Right lobe of liver (tissue), 6 donors: ENCODE measurements around the gene ZSCAN22. TPM values are rescaled to one million over a fixed set of nuclear protein-coding genes. Genes with fewer than 3 reads are reported as not detected.

Experiments
- ATAC-seq, 4 donors: fragments of 200-7000 bp; cut with Tn5 transposase; one replicate each; pipeline ENCODE4 v1.9.1; 2020; ENCODE audit warnings: mild to moderate bottlenecking in 4 of 4, moderate library complexity in 4 of 4
- DNase-seq, 3 donors: peaks; one replicate each; pipeline ENCODE4 v3.0.0-alpha.2; 2020
- H3K27ac ChIP-seq, 3 donors: fragments of 200-600 bp; one replicate each; pipeline ENCODE4 v1.8.0; 2022
- H3K27me3 ChIP-seq, 2 donors: fragments of 200-600 bp; one replicate each; pipeline ENCODE4 v1.8.0; 2022
- H3K36me3 ChIP-seq, 4 donors: fragments of 200-600 bp; sonication (generic) in 1 of 4; one replicate each; pipeline versions ENCODE4 v1.5.1 to v1.8.0; 2017 to 2022; ENCODE audit warnings: control low read depth in 1 of 4
- H3K4me1 ChIP-seq, 4 donors: fragments of 200-600 bp; sonication (generic) in 1 of 4; one replicate each; pipeline versions ENCODE4 v1.5.1 to v1.8.0; 2017 to 2022; ENCODE audit warnings: control low read depth in 1 of 4
- H3K4me3 ChIP-seq, 3 donors: fragments of 200-600 bp; one replicate each; pipeline ENCODE4 v1.8.0; 2022
- H3K9me3 ChIP-seq, 4 donors: fragments of 200-600 bp; sonication (generic) in 1 of 4; one replicate each; pipeline versions ENCODE4 v1.5.1 to v1.8.0; 2017 to 2022; ENCODE audit warnings: control low read depth in 1 of 4
- POLR2A ChIP-seq: fragments of 450-650 bp; IDR thresholded peaks from one replicate; pipeline ENCODE4 v1.6.1; 2017; ENCODE audit warnings: antibody characterized with exemption, mild to moderate bottlenecking
- WGBS: methylation state at CpG from one replicate; pipeline ENCODE4 v1.1.6; 2018; ENCODE audit warnings: low coverage, low lambda C conversion rate; ENCODE audit not compliant: insufficient coverage; ENCODE audit errors: missing lambda C conversion rate; 5-methylcytosine and 5-hydroxymethylcytosine counted together
- intact Hi-C, 2 donors: fragments of 100-400 bp; cut with DNase I; formaldehyde crosslinking; loops; one replicate each; pipeline versions ENCODE4 v1.11.2 to v1.14.1; 2022
- total RNA-seq, 6 experiments: library from RNA; depleted of rRNA in 2 of 6; stranded (reverse); fragments of >200 nt in 2 of 6; fragmentation: NEBNext Ultra II Directional in 3 of 6; extraction: Animal tissue kit (Norgen Biotek cat#: 25700) in 3 of 6; gene quantifications; one replicate each; pipeline versions ENCODE4 v1.1.0 to v1.2.4, GENCODE V29; 2016 to 2023
- TF ChIP-seq, protein P1 (sequence below), 4 donors: fragments of 200-600 bp in 3 of 4; fragments of 450-650 bp in 1 of 4; IDR thresholded peaks; one replicate each; pipeline versions ENCODE4 v1.5.1 to v1.8.0; 2016 to 2022; ENCODE audit warnings: antibody characterized with exemption in 4 of 4, mild to moderate bottlenecking in 2 of 4
- donor health status: DM: no; HTN: yes; CAD: no.
- donor health status: DM: no; HTN: no; CAD: no.
- donor health status: DM: no; HTN: no; CAD: no.
- donor health status: DM: no; HTN: yes; CAD: no.
- donor health status: DM: no; HTN: yes; CAD: no.

ZSCAN22 gene
- total RNA-seq, 6 experiments from 2014 or later: 1.7 to 2.9 (median 2.1) TPM

DNA sequence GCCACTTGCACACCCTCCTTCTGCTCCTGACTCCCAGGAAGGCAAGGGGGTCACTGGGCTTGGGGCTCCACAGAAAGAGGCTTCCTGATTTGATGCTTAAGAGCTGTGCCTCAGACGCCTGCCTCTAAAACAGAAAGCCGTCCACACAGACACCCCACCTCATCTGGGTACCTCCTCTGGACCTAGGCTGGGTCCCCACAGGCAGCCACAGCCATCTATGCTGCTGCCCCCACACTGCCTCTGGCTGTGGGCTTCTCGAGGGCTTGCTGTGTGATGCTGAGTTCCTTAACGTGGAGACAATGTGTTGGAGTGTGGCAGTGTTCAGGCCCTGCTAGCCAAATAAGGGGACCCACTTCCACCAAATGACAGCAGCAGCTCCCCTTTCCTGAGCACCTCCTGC, 8.5 kb upstream of the ZSCAN22 start:
- H3K36me3 ChIP-seq: peaks cover 0 to 17% (median 3%) of the 10 kb centered on the region in 4 donors

DNA sequence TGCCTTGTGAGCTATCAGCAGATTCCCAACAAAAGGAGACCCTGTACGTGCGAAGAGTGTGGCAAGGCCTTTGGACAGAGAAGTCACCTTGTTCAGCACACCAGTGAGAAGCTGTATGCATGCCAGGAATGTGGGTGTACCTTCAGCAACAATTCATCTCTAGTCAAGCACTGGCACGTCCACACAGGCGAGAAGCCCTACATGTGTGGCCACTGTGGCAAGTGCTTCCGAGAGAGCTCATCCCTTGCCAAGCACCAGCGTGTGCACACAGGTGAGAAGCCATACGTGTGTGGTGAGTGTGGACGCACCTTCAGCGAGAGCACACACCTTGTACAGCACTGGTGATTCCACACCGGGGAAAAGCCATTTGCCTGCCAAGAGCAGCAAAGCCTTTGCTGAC, 7.6 kb upstream of the ZSCAN22 start:
- intact Hi-C loops: no loop called here
- TF ChIP-seq, protein P1, sequence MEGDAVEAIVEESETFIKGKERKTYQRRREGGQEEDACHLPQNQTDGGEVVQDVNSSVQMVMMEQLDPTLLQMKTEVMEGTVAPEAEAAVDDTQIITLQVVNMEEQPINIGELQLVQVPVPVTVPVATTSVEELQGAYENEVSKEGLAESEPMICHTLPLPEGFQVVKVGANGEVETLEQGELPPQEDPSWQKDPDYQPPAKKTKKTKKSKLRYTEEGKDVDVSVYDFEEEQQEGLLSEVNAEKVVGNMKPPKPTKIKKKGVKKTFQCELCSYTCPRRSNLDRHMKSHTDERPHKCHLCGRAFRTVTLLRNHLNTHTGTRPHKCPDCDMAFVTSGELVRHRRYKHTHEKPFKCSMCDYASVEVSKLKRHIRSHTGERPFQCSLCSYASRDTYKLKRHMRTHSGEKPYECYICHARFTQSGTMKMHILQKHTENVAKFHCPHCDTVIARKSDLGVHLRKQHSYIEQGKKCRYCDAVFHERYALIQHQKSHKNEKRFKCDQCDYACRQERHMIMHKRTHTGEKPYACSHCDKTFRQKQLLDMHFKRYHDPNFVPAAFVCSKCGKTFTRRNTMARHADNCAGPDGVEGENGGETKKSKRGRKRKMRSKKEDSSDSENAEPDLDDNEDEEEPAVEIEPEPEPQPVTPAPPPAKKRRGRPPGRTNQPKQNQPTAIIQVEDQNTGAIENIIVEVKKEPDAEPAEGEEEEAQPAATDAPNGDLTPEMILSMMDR (IDR thresholded peaks at IDR 0.05): no peak
- TF ChIP-seq POLR2A: no peak
- Histone ChIP-seq H3K27me3 (no peaks in the 10 kb centered on the region), H3K36me3 (peaks cover 0 to 10% (median 2%) of the 10 kb centered on the region in 4 donors), H3K4me1 (no peaks in the 10 kb centered on the region), H3K9me3 (no peaks in the 10 kb centered on the region), H3K4me3 (no peak overlapping the region), H3K27ac (no peak overlapping the region)
- no peak for ATAC-seq
- no peak for DNase-seq
- 60% methylated on average over 1 of the region's 10 CpGs for WGBS

More for the DNA sequence above, 8.5 kb upstream of the ZSCAN22 start:
- intact Hi-C loops: no loop called here
- Histone ChIP-seq H3K27ac (no peak overlapping the region), H3K27me3 (no peaks in the 10 kb centered on the region), H3K4me1 (no peaks in the 10 kb centered on the region), H3K4me3 (no peak overlapping the region), H3K9me3 (no peaks in the 10 kb centered on the region)
- 80% methylated on average over 2 of the region's 4 CpGs for WGBS
- no peak for DNase-seq
- ATAC-seq: no peak
- no peak for TF ChIP-seq POLR2A
- TF ChIP-seq, protein P1 (IDR thresholded peaks at IDR 0.05): no peak

DNA sequence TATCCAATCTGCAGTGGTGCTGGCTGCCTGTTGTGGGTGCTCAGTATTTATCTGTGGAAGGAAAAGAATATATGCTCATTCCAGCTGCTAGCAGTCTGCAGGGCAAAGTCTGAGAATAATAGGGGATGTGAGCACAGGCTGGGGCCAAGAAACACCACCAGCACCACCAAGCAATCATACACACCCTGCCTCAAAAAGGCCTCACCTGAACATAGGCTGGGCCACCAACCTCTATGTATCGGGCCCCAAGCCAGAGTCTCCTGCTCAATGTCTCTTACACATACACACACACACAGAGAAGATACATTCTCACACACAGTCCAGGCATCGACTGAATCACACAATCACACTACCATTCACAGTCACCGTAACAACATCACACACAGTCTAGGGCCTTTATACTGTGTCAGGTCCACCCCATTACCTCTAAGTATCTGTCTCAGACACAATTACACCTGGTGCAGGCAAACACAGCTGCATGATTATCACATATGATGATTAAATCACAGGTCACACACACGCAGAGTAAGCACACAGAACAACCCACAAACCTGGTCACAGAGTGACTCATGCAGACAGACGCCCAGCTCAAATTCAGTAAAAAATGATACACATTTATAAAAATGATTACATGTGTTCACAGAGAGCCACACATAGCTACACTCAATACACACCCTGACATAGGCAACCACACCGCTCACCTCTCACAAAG, 1.3 kb upstream of the ZSCAN22 start:
- no peaks in the 10 kb centered on the region for H3K9me3 ChIP-seq
- intact Hi-C loops: no loop called here
- ATAC-seq: no peak
- H3K4me1 ChIP-seq: peaks cover 0 to 24% (median 5%) of the 10 kb centered on the region in 4 donors
- no peak overlapping the region for H3K4me3 ChIP-seq
- no peak for TF ChIP-seq POLR2A
- TF ChIP-seq, protein P1 (IDR thresholded peaks at IDR 0.05): no peak
- H3K36me3 ChIP-seq: no peaks in the 10 kb centered on the region
- H3K27me3 ChIP-seq: no peaks in the 10 kb centered on the region
- no peak for DNase-seq
- 91% methylated on average over 4 of the region's 6 CpGs for WGBS
- H3K27ac ChIP-seq: no peak overlapping the region

DNA sequence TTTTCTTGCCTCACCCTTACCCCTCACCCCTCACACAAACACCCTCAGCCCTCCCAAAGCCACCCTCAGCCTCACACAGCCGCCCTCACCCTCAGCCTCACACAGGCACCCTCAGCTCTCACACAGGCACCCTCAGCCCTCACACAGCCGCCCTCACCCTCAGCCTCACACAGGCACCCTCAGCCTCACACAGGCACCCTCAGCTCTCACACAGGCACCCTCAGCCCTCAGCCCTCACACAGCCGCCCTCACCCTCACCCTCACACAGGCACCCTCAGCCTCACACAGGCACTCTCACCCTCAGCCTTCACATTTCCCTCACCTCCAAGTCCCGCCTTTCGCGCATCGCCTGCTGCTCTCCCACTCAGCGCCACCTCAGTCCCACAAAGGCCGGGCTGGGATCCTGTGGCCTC, 287 bp upstream of the ZSCAN22 start:
- DNase-seq: no peak
- peak overlapping the region; percentile 76 to 99 (median 91) for H3K4me3 ChIP-seq
- no peaks in the 10 kb centered on the region for H3K36me3 ChIP-seq
- peaks cover 0 to 32% (median 5%) of the 10 kb centered on the region in 4 donors for H3K4me1 ChIP-seq
- no peaks in the 10 kb centered on the region for H3K9me3 ChIP-seq
- ATAC-seq: peak; percentile 2 to 9 (median 6)
- H3K27ac ChIP-seq: peak overlapping the region in 2 of 3 donors; percentile 76 to 90
- no peak for TF ChIP-seq POLR2A
- TF ChIP-seq, protein P1 (IDR thresholded peaks at IDR 0.05): no peak
- H3K27me3 ChIP-seq: no peaks in the 10 kb centered on the region
- intact Hi-C loops: no loop called here
- WGBS: 10% methylated on average over 9 of the region's 9 CpGs
